ENCODE measurements around the gene BLZF1. TPM values are rescaled to one million over a fixed set of nuclear protein-coding genes. Genes with fewer than 3 reads are reported as not detected.
A peak's percentile ranks its signal among the peaks of the same experiment; 100 is the strongest.
"Not testable (repeated sequence)": the region's sequence is repeated elsewhere in the genome, so short reads cannot be mapped to it uniquely, and the experiment has no call there.

The BLZF1 gene
- total and polyA plus RNA-seq, 4 donors = 14.9 to 27.3 (median 26.6) TPM

DNA sequence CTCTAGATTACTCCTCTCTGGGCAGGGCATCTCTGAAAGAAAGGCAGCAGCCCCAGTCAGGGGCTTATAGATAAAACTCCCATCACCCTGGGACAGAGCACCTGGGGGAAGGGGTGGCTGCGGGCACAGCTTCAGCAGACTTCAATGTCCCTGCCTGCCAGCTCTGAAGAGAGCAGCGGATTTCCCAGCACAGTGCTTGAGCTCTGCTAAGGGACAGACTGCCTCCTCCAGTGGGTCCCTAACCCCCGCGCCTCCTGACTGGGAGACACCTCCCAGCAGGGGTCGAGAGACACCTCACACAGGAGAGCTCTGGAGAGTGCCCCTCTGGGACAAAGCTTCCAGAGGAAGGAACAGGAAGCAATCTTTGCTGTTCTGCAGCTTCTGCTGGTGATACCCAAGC lies 40.3 kb downstream of the BLZF1 start:
- H3K4me1 ChIP-seq (ENCODE audit: control insufficient read depth in 1 of 2, insufficient read depth in 2 of 2, low read length in 2 of 2); H3K9me3 ChIP-seq (ENCODE audit: control insufficient read depth, low read length); ATAC-seq (ENCODE audit: low FRiP score); H3K4me3 ChIP-seq (ENCODE audit: low read length in 2 of 2); H3K27ac ChIP-seq (ENCODE audit: low read depth in 1 of 2, low read length in 2 of 2); DNase-seq; H3K36me3 ChIP-seq (ENCODE audit: control insufficient read depth in 1 of 2, insufficient read depth in 2 of 2, low read length in 1 of 2); intact Hi-C loops (cut with DNase I); H3K27me3 ChIP-seq (ENCODE audit: control insufficient read depth in 1 of 2, insufficient read depth in 2 of 2, low read length in 1 of 2): not testable (repeated sequence)
- 91 to 92% methylated on average over 5 of the region's 5 CpGs for WGBS, 2 donors

DNA sequence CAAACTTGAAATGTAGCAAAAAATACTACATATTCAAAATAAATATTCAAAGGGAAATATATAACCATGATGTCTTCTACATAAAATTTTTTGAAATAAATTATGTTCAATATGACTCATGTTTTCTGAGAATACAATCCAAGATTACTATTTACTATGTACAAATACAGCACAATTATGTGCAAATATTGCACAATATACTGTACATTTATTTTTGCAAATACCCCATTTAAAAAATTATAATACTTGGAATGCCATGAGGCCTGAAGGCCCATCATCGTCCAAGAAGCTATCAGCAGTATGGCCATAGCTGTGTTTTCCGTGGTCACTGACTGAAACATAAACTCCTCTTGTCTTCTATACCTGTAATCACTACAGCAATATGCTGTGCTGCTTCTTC lies 47.0 kb downstream of the BLZF1 start:
- ATAC-seq (ENCODE audit: low FRiP score) (no peak), DNase-seq (no peak)
- Histone ChIP-seq H3K36me3 (ENCODE audit: control insufficient read depth in 1 of 2, insufficient read depth in 2 of 2, low read length in 1 of 2) (no peaks in the 10 kb centered on the region), H3K4me3 (ENCODE audit: low read length in 2 of 2) (no peak overlapping the region), H3K4me1 (ENCODE audit: control insufficient read depth in 1 of 2, insufficient read depth in 2 of 2, low read length in 2 of 2) (no peaks in the 10 kb centered on the region), H3K9me3 (ENCODE audit: control insufficient read depth, low read length) (no peaks in the 10 kb centered on the region), H3K27ac (ENCODE audit: low read depth in 1 of 2, low read length in 2 of 2) (no peak overlapping the region), H3K27me3 (ENCODE audit: control insufficient read depth in 1 of 2, insufficient read depth in 2 of 2, low read length in 1 of 2) (no peaks in the 10 kb centered on the region)
- WGBS, 2 donors = 86 to 96% methylated on average over 2 of the region's 2 CpGs
- intact Hi-C loops (cut with DNase I) = no loop called here

DNA sequence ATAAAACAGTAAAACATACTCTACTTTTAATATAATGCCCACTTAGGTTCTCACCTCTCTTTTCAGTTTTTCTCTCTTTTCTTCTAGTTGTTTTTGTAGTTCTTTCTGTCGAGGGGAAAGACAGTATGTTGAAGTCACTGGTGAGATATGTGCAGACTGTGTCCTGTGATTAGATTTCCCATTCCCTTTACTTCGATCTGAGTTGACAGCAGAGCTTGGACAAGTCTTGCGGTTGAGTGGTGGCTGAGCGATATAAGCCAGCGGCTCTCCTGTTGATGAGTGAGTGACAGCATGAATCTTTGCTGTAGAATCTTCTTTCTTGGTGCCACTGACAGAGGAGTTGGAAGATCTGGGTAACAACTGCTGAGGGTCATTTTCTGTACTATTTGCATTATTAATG lies 53.3 kb downstream of the BLZF1 start:
- Histone ChIP-seq H3K27me3 (ENCODE audit: control insufficient read depth in 1 of 2, insufficient read depth in 2 of 2, low read length in 1 of 2) (no peaks in the 10 kb centered on the region), H3K9me3 (ENCODE audit: control insufficient read depth, low read length) (no peaks in the 10 kb centered on the region), H3K4me3 (ENCODE audit: low read length in 2 of 2) (no peak overlapping the region), H3K4me1 (ENCODE audit: control insufficient read depth in 1 of 2, insufficient read depth in 2 of 2, low read length in 2 of 2) (no peaks in the 10 kb centered on the region), H3K27ac (ENCODE audit: low read depth in 1 of 2, low read length in 2 of 2) (no peak overlapping the region), H3K36me3 (ENCODE audit: control insufficient read depth in 1 of 2, insufficient read depth in 2 of 2, low read length in 1 of 2) (no peaks in the 10 kb centered on the region)
- intact Hi-C loops (cut with DNase I) = no loop called here
- ATAC-seq (ENCODE audit: low FRiP score) = no peak
- 79 to 85% methylated on average over 5 of the region's 5 CpGs for WGBS, 2 donors
- no peak for DNase-seq

DNA sequence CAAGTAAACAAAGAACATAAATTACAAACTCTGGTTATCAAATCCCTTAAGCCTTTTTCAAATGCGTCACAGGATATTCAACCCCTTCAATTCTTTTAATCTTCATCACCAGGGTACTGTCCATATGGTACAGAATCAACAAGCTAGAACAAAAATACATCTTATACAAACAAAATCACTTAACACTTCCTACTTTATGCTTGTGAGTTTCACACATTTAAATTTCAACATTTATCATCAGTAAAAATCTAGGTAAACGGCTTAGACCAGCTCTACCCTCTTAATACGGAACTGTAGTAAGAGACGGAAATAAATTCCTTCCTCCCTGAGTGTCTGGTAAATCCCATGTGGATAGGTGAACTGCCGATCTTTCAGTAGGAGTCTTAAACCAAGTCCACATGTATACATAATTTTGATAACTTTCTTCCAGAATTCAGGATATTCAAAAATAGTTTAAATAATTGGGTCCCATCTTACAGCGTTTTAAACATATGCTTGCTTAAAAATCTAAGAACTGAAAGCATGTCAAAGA lies 58.2 kb downstream of the BLZF1 start:
- intact Hi-C loops (cut with DNase I) = no loop called here
- no peaks in the 10 kb centered on the region for H3K9me3 ChIP-seq (ENCODE audit: control insufficient read depth, low read length)
- WGBS, 2 donors = 27 to 41% methylated on average over 6 of the region's 6 CpGs
- H3K27me3 ChIP-seq (ENCODE audit: control insufficient read depth in 1 of 2, insufficient read depth in 2 of 2, low read length in 1 of 2) = no peaks in the 10 kb centered on the region
- ATAC-seq (ENCODE audit: low FRiP score) (no peak), DNase-seq (no peak)
- no peaks in the 10 kb centered on the region for H3K36me3 ChIP-seq (ENCODE audit: control insufficient read depth in 1 of 2, insufficient read depth in 2 of 2, low read length in 1 of 2)
- H3K4me3 ChIP-seq (ENCODE audit: low read length in 2 of 2) = no peak overlapping the region
- no peak overlapping the region for H3K27ac ChIP-seq (ENCODE audit: low read depth in 1 of 2, low read length in 2 of 2)
- no peaks in the 10 kb centered on the region for H3K4me1 ChIP-seq (ENCODE audit: control insufficient read depth in 1 of 2, insufficient read depth in 2 of 2, low read length in 2 of 2)

DNA sequence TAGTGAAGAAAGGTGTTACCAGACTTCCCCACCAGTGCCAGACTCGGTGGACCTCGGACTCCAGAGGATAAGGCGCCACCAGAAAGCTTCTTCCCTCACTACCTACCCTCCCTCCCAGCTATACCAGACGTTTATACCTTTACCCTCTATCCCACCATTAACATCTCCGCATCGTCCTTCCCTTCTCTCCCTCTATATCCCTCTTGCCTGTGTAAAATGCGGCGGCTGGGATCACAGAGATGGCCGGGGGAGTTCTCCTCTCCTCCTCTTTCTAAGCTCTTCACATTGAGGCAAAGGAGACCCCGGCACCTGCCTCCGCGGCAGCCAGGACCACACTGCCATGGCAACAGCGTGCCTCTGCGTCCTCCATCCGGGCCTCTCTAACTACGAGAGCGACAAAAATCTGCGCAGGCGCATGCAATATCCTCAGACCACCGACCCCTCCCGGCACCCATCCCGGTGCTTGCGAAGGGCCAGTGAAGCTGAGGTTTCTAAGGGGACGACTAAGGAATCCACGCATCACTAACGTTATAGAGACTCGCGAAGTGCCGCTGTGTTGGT lies 59.2 kb downstream of the BLZF1 start, which contains the start of gene CCDC181:
Gene CCDC181 (minus strand): TSS at position 394 of the 561 bp plus-strand sequence. CDS start 2,547 bp downstream, outside the sequence.
- 0 to 1% methylated on average over 29 of the region's 29 CpGs for WGBS, 2 donors
- intact Hi-C loops (cut with DNase I) = no loop called here
- H3K4me1 ChIP-seq (ENCODE audit: control insufficient read depth in 1 of 2, insufficient read depth in 2 of 2, low read length in 2 of 2) = no peaks in the 10 kb centered on the region
- H3K9me3 ChIP-seq (ENCODE audit: control insufficient read depth, low read length) = peaks cover 2% of the 10 kb centered on the region
- H3K27ac ChIP-seq (ENCODE audit: low read depth in 1 of 2, low read length in 2 of 2) = no peak within 1 kb of the TSS
- no peaks in the 10 kb centered on the region for H3K27me3 ChIP-seq (ENCODE audit: control insufficient read depth in 1 of 2, insufficient read depth in 2 of 2, low read length in 1 of 2)
- DNase-seq (peak; percentile 56 to 82), ATAC-seq (ENCODE audit: low FRiP score) (peak; percentile 70)
- H3K4me3 ChIP-seq (ENCODE audit: low read length in 2 of 2) = peak within 1 kb of the TSS; percentile 18 to 67
- no peaks in the 10 kb centered on the region for H3K36me3 ChIP-seq (ENCODE audit: control insufficient read depth in 1 of 2, insufficient read depth in 2 of 2, low read length in 1 of 2)

Other genes starting within 250 kb of the BLZF1 start
- 10 to 100 TPM; 13.3 to 23.5 TPM for gene NME7, start 398 bp upstream of the BLZF1 start, total RNA-seq
- 10 to 100 TPM; 14.7 to 20.7 TPM for gene NME7, start 398 bp upstream of the BLZF1 start, polyA plus RNA-seq
- gene CCDC181, start 59.3 kb downstream of the BLZF1 start, total RNA-seq = under 1 TPM; 0.48 to 0.97 TPM
- gene CCDC181, start 59.3 kb downstream of the BLZF1 start, polyA plus RNA-seq = 1 to 10 TPM; 1.6 to 3.9 TPM
- 10 to 100 TPM in 1 of 2 donors, 1 to 10 TPM in 1; 8.7 to 26.9 TPM for gene SLC19A2, start 117.7 kb downstream of the BLZF1 start, total RNA-seq
- gene SLC19A2, start 117.7 kb downstream of the BLZF1 start, polyA plus RNA-seq = 1 to 10 TPM; 3.5 to 8.1 TPM
- gene F5, start 218.3 kb downstream of the BLZF1 start, total RNA-seq = 1 to 10 TPM in 1 of 2 donors, under 1 TPM in 1; 0.48 to 1.4 TPM
- gene F5, start 218.3 kb downstream of the BLZF1 start, polyA plus RNA-seq = 1 to 10 TPM; 1.0 to 3.5 TPM

Data from aorta (tissue), 5 donors.